Measurements from ENCODE around the gene GREM1. TPM values are rescaled to one million over a fixed set of nuclear protein-coding genes. Genes with fewer than 3 reads are reported as not detected.
A peak's percentile ranks its signal among the peaks of the same experiment; 100 is the strongest.

GREM1 gene
- total and polyA plus RNA-seq, 4 donors: 0.06 to 2.4 (median 1.7) TPM

DNA sequence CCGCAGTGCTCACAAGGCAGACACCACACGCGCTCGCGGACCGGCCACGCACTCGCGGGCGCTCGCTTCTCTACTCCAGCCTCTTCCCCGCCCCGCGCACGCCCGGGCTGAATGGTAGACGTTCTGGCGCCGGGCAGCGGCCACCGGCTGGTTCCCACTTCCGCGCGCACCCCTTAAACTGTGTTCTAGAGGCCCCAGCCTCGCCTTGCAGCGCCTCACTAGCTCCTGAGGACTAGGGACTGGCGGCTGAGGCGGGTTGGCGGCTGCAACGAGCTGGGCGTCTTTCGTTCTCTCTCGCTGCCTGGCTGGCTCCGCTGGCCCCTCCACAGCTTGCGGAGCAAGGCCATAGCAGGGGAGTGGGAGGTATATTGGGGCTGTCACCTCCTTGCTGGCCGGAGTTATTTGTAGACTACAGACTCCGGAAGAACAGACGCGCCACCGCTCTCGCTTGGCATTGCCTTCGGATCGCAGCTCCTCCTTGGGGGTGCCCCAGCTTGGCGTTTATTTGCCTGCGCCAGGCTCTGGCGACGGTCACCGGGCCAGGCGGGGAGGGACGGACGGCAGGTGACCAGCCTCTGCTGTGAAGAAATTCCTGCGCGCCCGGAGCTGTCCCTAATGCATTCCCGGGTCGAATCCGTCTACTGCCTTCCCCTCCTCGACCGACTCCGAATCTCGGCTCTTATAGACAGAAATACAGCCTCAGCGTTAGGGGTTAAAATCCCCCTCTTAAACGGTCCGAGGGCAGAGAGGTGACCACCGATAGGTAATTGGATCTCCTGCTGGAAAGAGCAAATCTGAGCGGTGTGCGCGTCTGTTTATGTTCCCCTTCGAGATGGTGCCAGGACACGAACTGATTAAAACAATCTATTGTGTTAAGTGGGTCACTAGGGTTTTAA is 1.3 kb downstream of the GREM1 start:
- H3K4me1 ChIP-seq (ENCODE audit: control insufficient read depth in 5 of 5, insufficient read depth in 5 of 5, low read length in 5 of 5): peaks cover 0 to 14% (median 9%) of the 10 kb centered on the region in 5 donors
- peaks cover 31 to 87% (median 71%) of the 10 kb centered on the region in 3 donors for H3K27me3 ChIP-seq (ENCODE audit: control insufficient read depth in 3 of 3, insufficient read depth in 3 of 3, low read length in 2 of 3)
- no peaks in the 10 kb centered on the region for H3K36me3 ChIP-seq (ENCODE audit: control insufficient read depth in 4 of 4, insufficient read depth in 4 of 4, low read length in 4 of 4)
- TF ChIP-seq, protein P1, sequence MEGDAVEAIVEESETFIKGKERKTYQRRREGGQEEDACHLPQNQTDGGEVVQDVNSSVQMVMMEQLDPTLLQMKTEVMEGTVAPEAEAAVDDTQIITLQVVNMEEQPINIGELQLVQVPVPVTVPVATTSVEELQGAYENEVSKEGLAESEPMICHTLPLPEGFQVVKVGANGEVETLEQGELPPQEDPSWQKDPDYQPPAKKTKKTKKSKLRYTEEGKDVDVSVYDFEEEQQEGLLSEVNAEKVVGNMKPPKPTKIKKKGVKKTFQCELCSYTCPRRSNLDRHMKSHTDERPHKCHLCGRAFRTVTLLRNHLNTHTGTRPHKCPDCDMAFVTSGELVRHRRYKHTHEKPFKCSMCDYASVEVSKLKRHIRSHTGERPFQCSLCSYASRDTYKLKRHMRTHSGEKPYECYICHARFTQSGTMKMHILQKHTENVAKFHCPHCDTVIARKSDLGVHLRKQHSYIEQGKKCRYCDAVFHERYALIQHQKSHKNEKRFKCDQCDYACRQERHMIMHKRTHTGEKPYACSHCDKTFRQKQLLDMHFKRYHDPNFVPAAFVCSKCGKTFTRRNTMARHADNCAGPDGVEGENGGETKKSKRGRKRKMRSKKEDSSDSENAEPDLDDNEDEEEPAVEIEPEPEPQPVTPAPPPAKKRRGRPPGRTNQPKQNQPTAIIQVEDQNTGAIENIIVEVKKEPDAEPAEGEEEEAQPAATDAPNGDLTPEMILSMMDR (IDR thresholded peaks at IDR 0.05; ENCODE audit: control extremely low read depth, extremely low read depth): no peak
- 4% methylated on average over 62 to 70 of the region's 70 CpGs for WGBS, 2 donors
- DNase-seq: peak in 1 of 3 donors; percentile 23
- no peak overlapping the region for H3K27ac ChIP-seq (ENCODE audit: low read depth in 1 of 2, low read length in 1 of 2)
- H3K4me3 ChIP-seq: no peak overlapping the region
- H3K9ac ChIP-seq (ENCODE audit: insufficient read depth in 1 of 2, low read length in 2 of 2): no peak overlapping the region
- no peak for ATAC-seq (ENCODE audit: insufficient read depth, low FRiP score)
- H3K9me3 ChIP-seq (ENCODE audit: control insufficient read depth in 4 of 4, insufficient read depth in 3 of 4, low read length in 3 of 4): peaks cover 0 to 9% (median 0%) of the 10 kb centered on the region in 4 donors

DNA sequence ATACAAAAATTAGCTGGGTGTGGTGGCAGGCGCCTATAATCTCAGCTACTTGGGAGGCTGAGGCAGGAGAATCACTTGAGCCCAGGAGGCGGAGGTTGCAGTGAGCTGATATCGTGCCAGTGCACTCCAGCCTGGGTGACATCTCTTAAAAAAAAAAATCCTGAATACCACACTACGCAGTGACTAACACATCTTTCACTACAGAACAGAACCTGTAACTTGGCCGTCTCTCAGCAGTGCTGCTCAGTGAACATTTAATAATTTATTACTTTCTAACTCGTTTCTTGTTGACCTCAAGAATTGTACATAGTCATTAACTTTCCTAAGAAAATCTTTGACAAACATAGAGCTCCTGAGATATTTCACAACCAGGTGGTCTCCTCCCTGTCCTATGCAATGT is 3.8 kb downstream of the GREM1 start:
- no peak overlapping the region for H3K27ac ChIP-seq (ENCODE audit: low read depth in 1 of 2, low read length in 1 of 2)
- ATAC-seq (ENCODE audit: insufficient read depth, low FRiP score): no peak
- TF ChIP-seq, protein P1 (IDR thresholded peaks at IDR 0.05; ENCODE audit: control extremely low read depth, extremely low read depth): no peak

DNA sequence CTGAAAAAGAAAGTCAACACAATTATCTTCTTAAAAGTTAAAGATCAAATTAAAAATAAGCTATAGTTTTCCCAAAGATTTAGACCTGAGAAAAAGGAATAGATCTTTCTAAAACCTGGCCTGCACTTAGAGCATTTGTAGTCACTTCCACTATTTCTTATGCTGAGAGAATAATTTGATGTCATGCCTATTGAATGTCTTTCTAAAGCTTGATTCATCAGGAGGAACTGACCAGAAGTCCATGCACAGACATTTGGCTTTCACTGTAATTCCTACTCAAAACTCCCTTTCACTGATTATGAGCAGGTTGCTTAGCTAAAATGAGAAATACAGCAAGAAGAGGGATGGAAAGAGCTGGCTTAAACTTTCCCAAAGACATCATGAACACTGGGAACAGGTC is 4.3 kb downstream of the GREM1 start:
- ATAC-seq (ENCODE audit: insufficient read depth, low FRiP score): no peak
- TF ChIP-seq, protein P1 (IDR thresholded peaks at IDR 0.05; ENCODE audit: control extremely low read depth, extremely low read depth): no peak
- peaks cover 0 to 13% (median 9%) of the 10 kb centered on the region in 5 donors for H3K4me1 ChIP-seq (ENCODE audit: control insufficient read depth in 5 of 5, insufficient read depth in 5 of 5, low read length in 5 of 5)
- no peak overlapping the region for H3K9ac ChIP-seq (ENCODE audit: insufficient read depth in 1 of 2, low read length in 2 of 2)
- no peak overlapping the region for H3K27ac ChIP-seq (ENCODE audit: low read depth in 1 of 2, low read length in 1 of 2)
- H3K9me3 ChIP-seq (ENCODE audit: control insufficient read depth in 4 of 4, insufficient read depth in 3 of 4, low read length in 3 of 4): peaks cover 0 to 9% (median 0%) of the 10 kb centered on the region in 4 donors
- no peak overlapping the region for H3K4me3 ChIP-seq
- no peak for DNase-seq
- H3K27me3 ChIP-seq (ENCODE audit: control insufficient read depth in 3 of 3, insufficient read depth in 3 of 3, low read length in 2 of 3): peaks cover 22 to 57% (median 41%) of the 10 kb centered on the region in 3 donors
- no peaks in the 10 kb centered on the region for H3K36me3 ChIP-seq (ENCODE audit: control insufficient read depth in 4 of 4, insufficient read depth in 4 of 4, low read length in 4 of 4)

More for the DNA sequence above, 3.8 kb downstream of the GREM1 start:
- peaks cover 0 to 9% (median 0%) of the 10 kb centered on the region in 4 donors for H3K9me3 ChIP-seq (ENCODE audit: control insufficient read depth in 4 of 4, insufficient read depth in 3 of 4, low read length in 3 of 4)
- no peak for DNase-seq
- no peaks in the 10 kb centered on the region for H3K36me3 ChIP-seq (ENCODE audit: control insufficient read depth in 4 of 4, insufficient read depth in 4 of 4, low read length in 4 of 4)
- H3K9ac ChIP-seq (ENCODE audit: insufficient read depth in 1 of 2, low read length in 2 of 2): no peak overlapping the region
- 85 to 86% methylated on average over 6 of the region's 6 CpGs for WGBS, 2 donors
- no peak overlapping the region for H3K4me3 ChIP-seq
- H3K4me1 ChIP-seq (ENCODE audit: control insufficient read depth in 5 of 5, insufficient read depth in 5 of 5, low read length in 5 of 5): peaks cover 0 to 14% (median 9%) of the 10 kb centered on the region in 5 donors
- H3K27me3 ChIP-seq (ENCODE audit: control insufficient read depth in 3 of 3, insufficient read depth in 3 of 3, low read length in 2 of 3): peaks cover 22 to 62% (median 46%) of the 10 kb centered on the region in 3 donors

Measured in lung (tissue), 12 donors.